Hepatic stellate cell (primary cell): ENCODE measurements around the gene TMPRSS11F.

Experiments
- DNase-seq: peaks from one replicate; pipeline ENCODE4 v3.0.0; 2011; ENCODE audit warnings: low spot score

Gene TMPRSS11F

DNA sequence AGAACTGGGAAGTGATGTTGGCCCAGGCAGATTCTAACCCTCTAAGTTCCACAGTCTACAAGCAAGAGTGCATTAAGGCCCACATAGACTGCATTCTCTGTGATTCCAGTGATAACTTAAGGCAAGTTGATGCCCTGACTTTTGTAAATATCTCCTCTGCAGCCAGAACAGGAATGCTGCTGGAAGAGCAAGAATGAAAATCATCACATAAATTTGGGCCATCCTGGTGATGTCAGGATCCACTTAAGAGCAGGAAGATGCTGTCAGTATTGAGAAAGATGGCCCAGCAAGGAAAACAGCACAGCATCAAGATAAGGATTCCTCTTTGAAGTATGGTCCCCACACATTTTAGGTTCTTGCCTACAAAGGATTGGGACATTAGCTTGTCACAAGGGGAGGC lies 52.4 kb downstream of the TMPRSS11F start:
- no peak for DNase-seq

DNA sequence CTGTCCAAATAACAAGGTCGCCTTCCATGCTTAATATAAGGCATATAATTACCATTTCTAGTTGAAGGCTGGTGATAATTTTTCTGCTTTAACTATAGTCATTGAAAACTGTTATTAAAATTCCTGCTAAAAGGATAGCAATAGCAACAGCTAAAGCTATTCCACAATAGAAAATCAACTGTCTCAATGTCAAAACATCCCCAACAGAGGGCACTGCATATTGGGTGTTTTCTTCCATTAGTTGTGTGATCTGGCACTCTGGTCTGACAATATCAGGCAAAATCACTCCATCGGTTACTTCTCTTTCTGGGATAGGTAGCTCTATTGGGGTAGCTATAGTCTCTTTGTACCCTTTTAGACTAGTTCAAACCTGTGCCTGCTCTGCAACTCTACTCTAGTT lies 53.5 kb downstream of the TMPRSS11F start:
- DNase-seq = no peak

DNA sequence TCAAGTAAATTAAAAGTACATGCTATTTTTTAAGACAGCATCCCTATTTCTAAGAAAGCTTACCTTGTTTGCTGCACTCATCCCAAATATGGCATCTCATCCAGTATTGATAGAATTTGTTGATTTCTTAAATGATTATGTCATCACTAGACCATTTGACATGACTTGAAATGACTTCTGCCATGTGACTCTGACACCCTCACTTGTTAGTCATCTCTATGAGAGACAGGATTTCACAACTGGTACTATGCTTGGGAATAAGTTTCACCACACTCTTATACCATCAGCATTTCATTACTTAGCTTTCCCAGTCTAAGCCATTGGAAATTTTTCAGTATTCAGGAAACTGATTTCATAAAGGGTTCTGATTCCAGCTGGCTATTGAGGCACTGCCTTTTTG lies 55.3 kb downstream of the TMPRSS11F start:
- DNase-seq = no peak

DNA sequence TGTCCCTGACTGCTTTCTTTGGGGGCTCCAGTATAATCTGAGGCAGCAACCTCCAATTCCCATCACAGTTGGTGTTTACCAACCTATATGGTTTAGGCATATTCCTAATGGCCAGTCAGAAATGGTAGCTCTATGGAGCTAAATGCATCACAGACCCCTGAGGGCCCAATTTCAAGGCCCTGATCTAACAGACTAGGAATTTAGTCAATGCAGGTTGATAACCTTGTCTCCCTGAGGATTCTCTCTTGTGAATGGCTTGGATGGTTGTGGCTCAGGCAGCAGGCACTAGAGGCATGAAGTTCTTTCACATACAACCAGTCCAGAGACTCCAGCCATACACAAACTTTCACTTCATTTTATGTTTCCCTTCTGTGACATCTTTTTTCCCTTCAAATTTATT lies 59.4 kb downstream of the TMPRSS11F start:
- no peak for DNase-seq

DNA sequence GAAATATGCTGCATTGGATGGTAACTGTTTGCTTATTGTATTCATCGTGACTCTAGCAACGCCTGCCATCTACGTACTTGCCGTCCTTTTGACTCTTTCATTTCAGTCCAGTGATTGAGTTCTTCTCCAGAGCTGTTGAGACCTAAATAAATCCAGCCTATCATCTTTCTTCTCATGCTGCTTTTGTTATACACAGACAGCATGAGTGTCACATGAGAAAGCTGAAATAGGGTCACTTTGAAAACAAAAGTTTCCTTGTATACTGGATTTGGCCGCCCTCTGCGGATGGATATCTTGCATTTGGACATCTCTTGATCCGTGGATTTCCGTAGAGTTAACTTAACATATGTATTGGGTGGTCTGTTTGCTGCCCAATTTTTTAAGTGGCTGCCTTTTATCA lies 67.2 kb downstream of the TMPRSS11F start:
- no peak for DNase-seq

DNA sequence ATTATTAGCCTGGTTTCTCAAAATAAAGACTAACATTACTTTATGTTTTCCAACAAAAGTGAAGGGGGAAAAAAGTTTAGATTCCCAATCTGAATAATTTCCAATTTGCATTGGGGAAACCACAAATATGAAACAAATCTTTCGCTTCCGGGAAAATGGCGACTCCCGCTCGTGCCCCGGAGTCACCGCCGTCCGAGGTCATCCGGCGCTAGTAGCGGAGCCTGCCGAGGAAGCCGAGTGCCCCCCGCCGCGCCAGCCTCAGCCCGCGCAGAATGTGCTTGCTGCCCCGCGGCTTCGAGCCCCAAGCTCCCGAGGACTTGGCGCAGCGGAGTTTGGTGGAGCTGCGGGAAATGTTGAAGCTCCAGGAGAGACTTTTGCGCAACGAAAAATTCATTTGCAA lies 91.4 kb downstream of the TMPRSS11F start:
- no peak for DNase-seq

DNA sequence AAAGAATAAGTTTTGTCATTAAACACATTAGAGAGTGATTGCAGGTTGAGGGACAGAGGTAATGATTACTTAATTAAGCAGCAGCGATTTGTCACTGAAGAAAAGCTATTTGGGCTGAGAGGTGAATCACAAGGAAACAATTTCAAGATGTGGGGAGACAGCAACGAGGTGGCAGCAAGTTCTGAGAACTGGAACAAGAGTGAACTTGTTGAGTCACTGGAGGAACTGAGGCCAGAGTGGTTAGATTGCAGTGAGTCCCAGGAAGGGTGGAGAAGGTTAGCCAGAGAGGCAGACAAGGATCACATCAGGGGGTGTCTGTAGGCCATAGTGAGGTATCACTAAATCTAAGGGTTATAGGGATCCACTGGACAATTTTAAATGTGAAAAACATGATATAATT lies 108.5 kb downstream of the TMPRSS11F start:
- no peak for DNase-seq

DNA sequence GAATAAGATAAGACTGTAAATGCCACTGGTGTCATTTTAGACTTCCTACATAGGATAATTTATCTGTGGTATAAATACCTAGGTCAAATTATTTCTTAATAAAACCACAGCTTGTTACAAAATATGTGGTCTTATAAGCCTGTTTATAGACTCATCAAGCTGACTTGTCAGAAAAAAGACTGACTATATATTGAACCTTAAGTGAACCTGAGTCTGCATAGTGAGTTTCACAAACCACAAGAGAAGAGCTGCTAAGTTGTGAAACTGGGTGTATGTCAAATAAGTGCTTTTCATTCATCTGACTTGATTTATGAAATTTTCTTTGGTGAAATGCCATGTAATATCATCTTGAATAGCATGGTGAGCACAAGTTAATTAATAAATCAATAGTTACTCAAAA lies 118.0 kb downstream of the TMPRSS11F start:
- DNase-seq = no peak
